ENCODE data around the gene SSUH2. TPM values are rescaled to one million over a fixed set of nuclear protein-coding genes. Genes with fewer than 3 reads are reported as not detected.
"Not testable (repeated sequence)": the region's sequence is repeated elsewhere in the genome, so short reads cannot be mapped to it uniquely, and the experiment has no call there.

Gene SSUH2
- total RNA-seq, 1 donor from 2014 or later: not detected

GRCh38 chr3:8581373-8581772 is 63.2 kb downstream of the SSUH2 start:
- no peaks in the 10 kb centered on the region for H3K9me3 ChIP-seq
- intact Hi-C loops (cut with DNase I): no loop called here
- DNase-seq (ENCODE audit: low spot score in 2 of 2): no peak
- H3K36me3 ChIP-seq: peaks cover 4 to 13% of the 10 kb centered on the region in 2 donors
- peaks cover 0 to 6% of the 10 kb centered on the region in 2 donors for H3K4me1 ChIP-seq
- no peak for TF ChIP-seq CTCF (IDR thresholded peaks at IDR 0.05)
- H3K27me3 ChIP-seq: no peaks in the 10 kb centered on the region
- no peak overlapping the region for H3K4me3 ChIP-seq
- H3K27ac ChIP-seq: no peak overlapping the region

GRCh38 chr3:8580434-8580833 is 64.2 kb downstream of the SSUH2 start:
- DNase-seq (ENCODE audit: low spot score in 2 of 2); intact Hi-C loops (cut with DNase I); H3K4me3 ChIP-seq; H3K9me3 ChIP-seq; H3K4me1 ChIP-seq; H3K27me3 ChIP-seq: not testable (repeated sequence)
- H3K27ac ChIP-seq: peak overlapping the region in 1 of 2 donors; percentile 14
- H3K36me3 ChIP-seq: peaks cover 8 to 22% of the 10 kb centered on the region in 2 donors

- H3K36me3 ChIP-seq: peaks cover 8 to 27% of the 10 kb centered on the region in 2 donors
- TF ChIP-seq CTCF (IDR thresholded peaks at IDR 0.05): no peak
- intact Hi-C loops (cut with DNase I): no loop called here
- H3K4me1 ChIP-seq: peaks cover 2 to 11% of the 10 kb centered on the region in 2 donors
- no peak overlapping the region for H3K4me3 ChIP-seq
- peak overlapping the region in 1 of 2 donors; percentile 53 for H3K27ac ChIP-seq
- H3K9me3 ChIP-seq: no peaks in the 10 kb centered on the region
- no peaks in the 10 kb centered on the region for H3K27me3 ChIP-seq
- DNase-seq (ENCODE audit: low spot score in 2 of 2): peak in 1 of 2 donors; percentile 58
Measured at GRCh38 chr3:8579943-8580342, 64.7 kb downstream of the SSUH2 start.

- peak overlapping the region; percentile 53 to 72 for H3K27ac ChIP-seq
- H3K4me1 ChIP-seq: peaks cover 8 to 17% of the 10 kb centered on the region in 2 donors
- intact Hi-C loops (cut with DNase I): no loop called here
- no peaks in the 10 kb centered on the region for H3K9me3 ChIP-seq
- H3K36me3 ChIP-seq: peaks cover 9 to 34% of the 10 kb centered on the region in 2 donors
- no peaks in the 10 kb centered on the region for H3K27me3 ChIP-seq
- peak in 1 of 2 donors; percentile 60 for DNase-seq (ENCODE audit: low spot score in 2 of 2)
- H3K4me3 ChIP-seq: no peak overlapping the region
- TF ChIP-seq CTCF (IDR thresholded peaks at IDR 0.05): no peak
Measured at GRCh38 chr3:8579096-8579495, 65.5 kb downstream of the SSUH2 start.

- no peak for TF ChIP-seq CTCF (IDR thresholded peaks at IDR 0.05)
- intact Hi-C loops (cut with DNase I): no loop called here
- H3K4me3 ChIP-seq: no peak overlapping the region
- H3K27ac ChIP-seq: peak overlapping the region; percentile 53 to 72
- no peaks in the 10 kb centered on the region for H3K27me3 ChIP-seq
- H3K36me3 ChIP-seq: peaks cover 12 to 42% of the 10 kb centered on the region in 2 donors
- no peaks in the 10 kb centered on the region for H3K9me3 ChIP-seq
- DNase-seq (ENCODE audit: low spot score in 2 of 2): no peak
- peaks cover 14 to 25% of the 10 kb centered on the region in 2 donors for H3K4me1 ChIP-seq
Measured at GRCh38 chr3:8578282-8578681, 66.3 kb downstream of the SSUH2 start.

GRCh38 chr3:8576841-8577571 is 67.6 kb downstream of the SSUH2 start:
- peaks cover 14 to 34% of the 10 kb centered on the region in 2 donors for H3K4me1 ChIP-seq
- intact Hi-C loops (cut with DNase I): no loop called here
- TF ChIP-seq CTCF (IDR thresholded peaks at IDR 0.05): no peak
- H3K27ac ChIP-seq: peak overlapping the region; percentile 16 to 74
- H3K9me3 ChIP-seq: no peaks in the 10 kb centered on the region
- no peaks in the 10 kb centered on the region for H3K27me3 ChIP-seq
- DNase-seq (ENCODE audit: low spot score in 2 of 2): peak in 1 of 2 donors; percentile 54
- H3K36me3 ChIP-seq: peaks cover 12 to 54% of the 10 kb centered on the region in 2 donors
- H3K4me3 ChIP-seq: no peak overlapping the region

Measured in ascending aorta (tissue), 2 donors.